T-cell (primary cell): ENCODE results near the gene DSCAML1. TPM values are rescaled to one million over a fixed set of nuclear protein-coding genes. Genes with fewer than 3 reads are reported as not detected.

Source experiments
- ATAC-seq, 4 experiments: fragments of 200-7000 bp in 3 of 4; fragments of 150-1000 bp in 1 of 4; cut with Tn5 transposase; replicated peaks in 1 of 4; 1 replicate in 3 of 4; 2 replicates in 1 of 4; pipeline ENCODE4 v1.10.0; 2021; ENCODE audit warnings: moderate library complexity in 3 of 4, mild to moderate bottlenecking in 2 of 4, moderate number of reproducible peaks in 1 of 4
- CTCF ChIA-PET, 2 donors: fragments of 300-600 bp; sonication (Branson Sonifier 250); formaldehyde crosslinking; loops; one replicate each; lab custom pipeline; 2022; ENCODE audit warnings: antibody characterized with exemption in 2 of 2; lab: Charles Lee
- POLR2A ChIA-PET, 2 donors: fragments of 300-600 bp; sonication (Branson Sonifier 250); formaldehyde crosslinking; loops; one replicate each; lab custom pipeline; 2022; ENCODE audit warnings: antibody characterized with exemption in 2 of 2; lab: Charles Lee
- DNase-seq, 35 experiments: peaks; one replicate each; pipeline versions ENCODE4 v3.0.0 to v3.0.0-alpha.2; 2013 to 2023
- H3K27ac ChIP-seq: one replicate; pipeline ENCODE4 v1.5.1; 2013; ENCODE audit warnings: low read length
- H3K27me3 ChIP-seq, 2 experiments: replicated peaks in 1 of 2; 1 replicate in 1 of 2; 2 replicates in 1 of 2; pipeline versions ENCODE4 v1.6.1 to v1.7.0; 2013; ENCODE audit warnings: low read length in 1 of 2, mixed read lengths in 1 of 2; ENCODE audit not compliant: control insufficient read depth in 2 of 2, insufficient read depth in 2 of 2; ENCODE audit errors: extremely low read depth in 1 of 2
- H3K36me3 ChIP-seq, 2 donors: 1 replicate in 1 of 2; 2 replicates in 1 of 2; pipeline versions ENCODE4 v1.6.1 to v1.7.0; 2013; ENCODE audit warnings: low read length in 1 of 2; ENCODE audit not compliant: control insufficient read depth in 2 of 2, insufficient read depth in 1 of 2; ENCODE audit errors: extremely low read depth in 1 of 2
- H3K4me1 ChIP-seq, 2 experiments: 1 replicate in 1 of 2; 2 replicates in 1 of 2; pipeline versions ENCODE4 v1.6.1 to v1.7.0; 2013; ENCODE audit warnings: low read length in 2 of 2, mixed read lengths in 1 of 2; ENCODE audit not compliant: insufficient read depth in 2 of 2, control insufficient read depth in 1 of 2; ENCODE audit errors: extremely low read depth in 1 of 2
- H3K4me3 ChIP-seq, 2 donors: 1 replicate in 1 of 2; 2 replicates in 1 of 2; pipeline versions ENCODE4 v1.5.1 to v1.7.0; 2013; ENCODE audit warnings: mild to moderate bottlenecking in 2 of 2, low read length in 1 of 2, moderate library complexity in 1 of 2; ENCODE audit not compliant: control insufficient read depth in 1 of 2; ENCODE audit errors: extremely low read depth in 1 of 2
- H3K9me3 ChIP-seq: 2 replicates; pipeline ENCODE4 v1.7.0; 2013
- H3K27ac Mint-ChIP-seq, 2 donors: one replicate each; pipeline ENCODE4 v1.8.0; 2020 to 2021; ENCODE audit warnings: mild to moderate bottlenecking in 2 of 2, mixed read lengths in 2 of 2
- H3K27me3 Mint-ChIP-seq, 2 donors: one replicate each; pipeline ENCODE4 v1.8.0; 2021 to 2022; ENCODE audit warnings: mixed read lengths in 2 of 2
- H3K36me3 Mint-ChIP-seq: one replicate; pipeline ENCODE4 v1.8.0; 2021; ENCODE audit warnings: mixed read lengths
- H3K4me1 Mint-ChIP-seq, 3 donors: one replicate each; pipeline ENCODE4 v1.8.0; 2020 to 2022; ENCODE audit warnings: mixed read lengths in 3 of 3, mild to moderate bottlenecking in 1 of 3
- H3K4me3 Mint-ChIP-seq, 3 donors: one replicate each; pipeline ENCODE4 v1.8.0; 2020 to 2022; ENCODE audit warnings: mild to moderate bottlenecking in 3 of 3, mixed read lengths in 3 of 3, moderate library complexity in 3 of 3
- H3K9me3 Mint-ChIP-seq, 3 donors: one replicate each; pipeline ENCODE4 v1.8.0; 2020 to 2022; ENCODE audit warnings: mixed read lengths in 3 of 3
- WGBS: methylation state at CpG from one replicate; pipeline ENCODE4 v1.1.5; 2013; ENCODE audit warnings: missing lambda C conversion rate; ENCODE audit not compliant: insufficient coverage; 5-methylcytosine and 5-hydroxymethylcytosine counted together
- total RNA-seq, 35 experiments: library from RNA in 6 of 35; stranded (reverse) in 6 of 35; fragments of 120-200 nt in 1 of 35; gene quantifications; one replicate each; pipeline versions ENCODE4 v1.2.1 to v1.2.4 and lab custom pipeline; 2013 to 2026

The DSCAML1 gene
- total RNA-seq, 5 donors from 2014 or later (not counting 1 experiment from before 2014, with no cell fraction given): 0.15 to 2.4 (median 0.96) TPM

DNA sequence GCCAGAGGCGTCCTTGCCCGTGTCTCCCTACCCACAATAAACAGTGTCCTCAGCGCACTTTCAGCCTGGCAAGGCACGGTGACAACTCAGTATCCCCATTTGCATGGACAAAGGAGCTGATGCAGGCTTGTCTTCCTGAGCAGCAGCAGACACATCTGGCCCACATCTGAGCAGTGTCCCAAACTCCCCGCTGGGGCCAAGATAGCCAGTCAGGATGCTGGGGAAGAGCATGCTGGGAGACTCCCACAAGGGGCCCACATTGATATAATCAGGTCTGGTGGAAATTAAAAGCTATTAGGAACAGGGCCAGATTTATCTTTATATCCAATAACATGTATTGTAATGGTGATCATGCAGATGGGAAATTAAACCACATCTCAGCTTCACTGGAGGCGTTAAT lies 24.7 kb downstream of the DSCAML1 start:
- WGBS: 92% methylated on average over 4 of the region's 6 CpGs
- ChIA-PET CTCF (no interaction called here), POLR2A (interaction anchor here in 1 of 2 donors (0.5 kb wide), 1 partner anchor 885 kb away, joined by 7 read pairs; no protein-coding TSS in a partner anchor)
- no peaks in the 10 kb centered on the region for H3K36me3 ChIP-seq
- no peaks in the 10 kb centered on the region for H3K36me3 Mint-ChIP-seq
- ATAC-seq (no peak), DNase-seq (no peak)
- H3K4me3 Mint-ChIP-seq: no peak overlapping the region
- no peaks in the 10 kb centered on the region for H3K4me1 ChIP-seq
- H3K27ac Mint-ChIP-seq: no peak overlapping the region
- H3K27ac ChIP-seq: no peak overlapping the region
- no peak overlapping the region for H3K4me3 ChIP-seq
- H3K27me3 ChIP-seq: peaks cover 0 to 27% of the 10 kb centered on the region in 2 experiments
- H3K4me1 Mint-ChIP-seq: no peaks in the 10 kb centered on the region
- no peaks in the 10 kb centered on the region for H3K9me3 Mint-ChIP-seq
- peaks cover 22 to 26% of the 10 kb centered on the region in 2 donors for H3K27me3 Mint-ChIP-seq
- H3K9me3 ChIP-seq: no peaks in the 10 kb centered on the region

GRCh38 chr11:117771841-117772240 lies 25.2 kb downstream of the DSCAML1 start:
- WGBS: 76% methylated on average over 6 of the region's 7 CpGs
- H3K4me1 ChIP-seq: no peaks in the 10 kb centered on the region
- ChIA-PET POLR2A (no interaction called here), CTCF (no interaction called here)
- H3K27me3 ChIP-seq: peaks cover 0 to 27% of the 10 kb centered on the region in 2 experiments
- H3K4me3 ChIP-seq: no peak overlapping the region
- H3K36me3 Mint-ChIP-seq: no peaks in the 10 kb centered on the region
- no peaks in the 10 kb centered on the region for H3K4me1 Mint-ChIP-seq
- H3K4me3 Mint-ChIP-seq: no peak overlapping the region
- no peak overlapping the region for H3K27ac Mint-ChIP-seq
- H3K36me3 ChIP-seq: no peaks in the 10 kb centered on the region
- ATAC-seq: no peak
- H3K9me3 ChIP-seq: no peaks in the 10 kb centered on the region
- no peak overlapping the region for H3K27ac ChIP-seq
- DNase-seq: no peak
- H3K9me3 Mint-ChIP-seq: no peaks in the 10 kb centered on the region
- H3K27me3 Mint-ChIP-seq: peaks cover 18 to 25% of the 10 kb centered on the region in 2 donors

DNA sequence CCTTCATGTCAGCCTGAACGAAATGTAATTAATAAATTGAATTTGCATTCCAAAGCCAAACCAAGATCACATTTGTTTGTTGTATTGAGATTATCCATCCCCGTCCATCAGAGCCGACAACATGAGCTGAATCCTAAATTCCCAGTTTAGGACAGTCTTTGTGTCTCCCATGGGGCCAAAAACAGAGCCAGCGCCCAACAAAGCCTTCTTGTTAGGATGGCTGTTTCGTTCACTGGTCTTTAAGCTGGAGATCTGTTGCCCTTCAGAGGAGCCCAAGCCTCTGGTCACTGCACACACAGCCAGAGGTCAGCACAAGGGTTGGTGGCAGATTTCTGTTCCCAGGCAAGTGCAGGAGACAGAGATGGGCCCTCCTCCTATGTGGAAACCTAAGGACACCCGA lies 25.8 kb downstream of the DSCAML1 start:
- WGBS: 76% methylated on average over 3 of the region's 6 CpGs
- no peaks in the 10 kb centered on the region for H3K9me3 ChIP-seq
- ATAC-seq (no peak), DNase-seq (no peak)
- Mint-ChIP-seq H3K27me3 (peaks cover 15 to 19% of the 10 kb centered on the region in 2 donors), H3K27ac (no peak overlapping the region), H3K4me3 (no peak overlapping the region), H3K4me1 (no peaks in the 10 kb centered on the region), H3K36me3 (no peaks in the 10 kb centered on the region), H3K9me3 (no peaks in the 10 kb centered on the region)
- no peaks in the 10 kb centered on the region for H3K36me3 ChIP-seq
- H3K4me3 ChIP-seq: no peak overlapping the region
- ChIA-PET CTCF (no interaction called here), POLR2A (no interaction called here)
- no peak overlapping the region for H3K27ac ChIP-seq
- H3K27me3 ChIP-seq: peaks cover 0 to 28% of the 10 kb centered on the region in 2 experiments
- H3K4me1 ChIP-seq: no peaks in the 10 kb centered on the region

- 96% methylated on average over 3 of the region's 4 CpGs for WGBS
- H3K27ac Mint-ChIP-seq: no peak overlapping the region
- H3K4me3 Mint-ChIP-seq: no peak overlapping the region
- ATAC-seq: no peak
- DNase-seq: no peak
- peaks cover 12 to 14% of the 10 kb centered on the region in 2 donors for H3K27me3 Mint-ChIP-seq
- CTCF ChIA-PET: no interaction called here
- POLR2A ChIA-PET: no interaction called here
- Histone ChIP-seq H3K9me3 (no peaks in the 10 kb centered on the region), H3K27ac (no peak overlapping the region), H3K27me3 (peaks cover 0 to 30% of the 10 kb centered on the region in 2 experiments), H3K4me1 (no peaks in the 10 kb centered on the region), H3K36me3 (no peaks in the 10 kb centered on the region), H3K4me3 (no peak overlapping the region)
- H3K36me3 Mint-ChIP-seq: no peaks in the 10 kb centered on the region
- H3K4me1 Mint-ChIP-seq: no peaks in the 10 kb centered on the region
- H3K9me3 Mint-ChIP-seq: no peaks in the 10 kb centered on the region
These were observed 27.0 kb downstream of the DSCAML1 start for GRCh38 chr11:117770061-117770460.

- no peak overlapping the region for H3K27ac Mint-ChIP-seq
- Histone ChIP-seq H3K9me3 (no peaks in the 10 kb centered on the region), H3K4me1 (no peaks in the 10 kb centered on the region), H3K27me3 (peaks cover 0 to 35% of the 10 kb centered on the region in 2 experiments), H3K4me3 (no peak overlapping the region), H3K27ac (no peak overlapping the region), H3K36me3 (no peaks in the 10 kb centered on the region)
- ATAC-seq (no peak), DNase-seq (no peak)
- no peaks in the 10 kb centered on the region for H3K4me1 Mint-ChIP-seq
- H3K27me3 Mint-ChIP-seq: peaks cover 12 to 13% of the 10 kb centered on the region in 2 donors
- H3K9me3 Mint-ChIP-seq: no peaks in the 10 kb centered on the region
- no CpG with 5 or more reads among the region's 2 CpGs for WGBS
- ChIA-PET CTCF (no interaction called here), POLR2A (no interaction called here)
- H3K36me3 Mint-ChIP-seq: no peaks in the 10 kb centered on the region
- H3K4me3 Mint-ChIP-seq: no peak overlapping the region
These were observed 27.5 kb downstream of the DSCAML1 start for GRCh38 chr11:117769533-117769932.

DNA sequence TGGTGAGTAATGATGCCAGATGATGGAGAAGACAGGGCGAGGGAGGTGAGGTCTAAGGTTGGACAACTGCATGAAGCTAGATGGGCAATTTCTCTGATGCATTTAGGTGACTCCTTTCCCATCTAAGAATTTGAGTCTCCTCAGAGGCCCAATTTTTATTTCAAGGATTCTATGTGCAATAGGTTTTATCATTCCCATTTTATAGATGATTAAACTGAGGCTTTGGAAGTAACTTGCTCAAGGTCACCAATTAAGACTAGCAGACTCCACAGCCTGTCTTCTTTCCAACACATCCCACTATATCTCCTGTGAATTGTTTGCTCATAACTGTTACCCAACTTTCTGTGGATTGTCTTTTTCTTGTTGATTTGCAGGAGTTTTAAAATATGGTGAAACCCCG lies 28.5 kb downstream of the DSCAML1 start:
- Histone ChIP-seq H3K27ac (no peak overlapping the region), H3K9me3 (no peaks in the 10 kb centered on the region), H3K4me3 (no peak overlapping the region), H3K27me3 (peaks cover 0 to 33% of the 10 kb centered on the region in 2 experiments), H3K4me1 (no peaks in the 10 kb centered on the region), H3K36me3 (no peaks in the 10 kb centered on the region)
- Mint-ChIP-seq H3K27ac (no peak overlapping the region), H3K36me3 (no peaks in the 10 kb centered on the region), H3K4me1 (no peaks in the 10 kb centered on the region), H3K27me3 (peaks cover 15 to 19% of the 10 kb centered on the region in 2 donors), H3K9me3 (no peaks in the 10 kb centered on the region), H3K4me3 (no peak overlapping the region)
- POLR2A ChIA-PET: no interaction called here
- CTCF ChIA-PET: no interaction called here
- no peak for DNase-seq
- WGBS: no CpG with 5 or more reads among the region's 2 CpGs
- no peak for ATAC-seq

GRCh38 chr11:117767071-117767470 lies 29.9 kb downstream of the DSCAML1 start:
- Histone ChIP-seq H3K36me3 (no peaks in the 10 kb centered on the region), H3K4me3 (no peak overlapping the region), H3K27me3 (peaks cover 0 to 25% of the 10 kb centered on the region in 2 experiments), H3K27ac (no peak overlapping the region), H3K9me3 (no peaks in the 10 kb centered on the region), H3K4me1 (no peaks in the 10 kb centered on the region)
- Mint-ChIP-seq H3K36me3 (no peaks in the 10 kb centered on the region), H3K27ac (no peak overlapping the region), H3K4me1 (no peaks in the 10 kb centered on the region), H3K27me3 (peaks cover 16 to 21% of the 10 kb centered on the region in 2 donors), H3K4me3 (no peak overlapping the region), H3K9me3 (no peaks in the 10 kb centered on the region)
- ATAC-seq: no peak
- DNase-seq: no peak
- 95% methylated on average over 4 of the region's 10 CpGs for WGBS
- ChIA-PET CTCF (no interaction called here), POLR2A (no interaction called here)
